ENCODE data around the gene ZNF496. TPM values are rescaled to one million over a fixed set of nuclear protein-coding genes. Genes with fewer than 3 reads are reported as not detected.

Gene ZNF496
- total RNA-seq, 4 donors from 2014 or later: 34.2 to 47.4 (median 39.7) TPM

DNA sequence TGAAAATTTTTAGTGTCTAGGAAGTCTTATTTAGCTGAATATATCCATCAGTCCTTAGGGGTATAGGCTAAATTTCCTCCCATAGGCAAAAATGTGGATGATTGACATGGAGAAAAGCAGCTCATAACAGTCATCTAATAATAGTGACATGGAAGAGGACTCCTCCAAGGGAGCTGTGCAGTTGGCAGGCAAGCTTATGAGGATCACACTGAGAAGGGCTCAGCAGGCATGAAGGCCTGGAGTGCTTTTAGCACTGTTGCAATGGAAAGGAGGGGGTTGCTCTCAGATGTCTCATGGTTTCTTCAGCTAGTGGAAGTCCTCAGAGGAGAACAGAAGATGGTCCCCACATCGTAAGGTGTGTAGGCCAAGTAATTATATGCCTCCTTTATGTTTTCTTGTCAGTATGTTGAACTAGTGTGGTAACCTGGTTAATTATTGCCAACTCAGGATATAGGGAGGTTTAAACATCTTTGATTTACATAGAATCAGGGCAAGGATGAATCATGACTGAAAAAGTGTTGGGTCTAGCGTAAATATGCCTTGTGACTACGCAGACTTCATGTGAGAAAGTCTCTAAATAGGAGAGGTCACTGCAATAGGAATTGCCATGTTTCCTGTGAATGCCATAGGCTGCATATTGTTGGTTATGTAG, 56.9 kb downstream of the ZNF496 start:
- DNase-seq (no peak), ATAC-seq (no peak)
- Histone ChIP-seq H3K27me3 (no peaks in the 10 kb centered on the region), H3K4me3 (no peak overlapping the region), H3K9me3 (no peaks in the 10 kb centered on the region), H3K36me3 (no peaks in the 10 kb centered on the region), H3K4me1 (no peaks in the 10 kb centered on the region), H3K27ac (no peak overlapping the region)
- no peak for TF ChIP-seq POLR2A (IDR thresholded peaks at IDR 0.05)
- TF ChIP-seq, protein P1, sequence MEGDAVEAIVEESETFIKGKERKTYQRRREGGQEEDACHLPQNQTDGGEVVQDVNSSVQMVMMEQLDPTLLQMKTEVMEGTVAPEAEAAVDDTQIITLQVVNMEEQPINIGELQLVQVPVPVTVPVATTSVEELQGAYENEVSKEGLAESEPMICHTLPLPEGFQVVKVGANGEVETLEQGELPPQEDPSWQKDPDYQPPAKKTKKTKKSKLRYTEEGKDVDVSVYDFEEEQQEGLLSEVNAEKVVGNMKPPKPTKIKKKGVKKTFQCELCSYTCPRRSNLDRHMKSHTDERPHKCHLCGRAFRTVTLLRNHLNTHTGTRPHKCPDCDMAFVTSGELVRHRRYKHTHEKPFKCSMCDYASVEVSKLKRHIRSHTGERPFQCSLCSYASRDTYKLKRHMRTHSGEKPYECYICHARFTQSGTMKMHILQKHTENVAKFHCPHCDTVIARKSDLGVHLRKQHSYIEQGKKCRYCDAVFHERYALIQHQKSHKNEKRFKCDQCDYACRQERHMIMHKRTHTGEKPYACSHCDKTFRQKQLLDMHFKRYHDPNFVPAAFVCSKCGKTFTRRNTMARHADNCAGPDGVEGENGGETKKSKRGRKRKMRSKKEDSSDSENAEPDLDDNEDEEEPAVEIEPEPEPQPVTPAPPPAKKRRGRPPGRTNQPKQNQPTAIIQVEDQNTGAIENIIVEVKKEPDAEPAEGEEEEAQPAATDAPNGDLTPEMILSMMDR (IDR thresholded peaks at IDR 0.05 in 4 of 5, conservative IDR thresholded peaks at IDR 0.05 in 1 of 5): no peak
- intact Hi-C loops (cut with DNase I; ENCODE audit: low total_unique reads): no loop called here
- in situ Hi-C loops (cut with MboI; ENCODE audit: low sequenced_read_pairs in 4 of 4): no loop called here

GRCh38 chr1:247273013-247273412, 58.7 kb downstream of the ZNF496 start:
- Histone ChIP-seq H3K9me3 (no peaks in the 10 kb centered on the region), H3K27me3 (no peaks in the 10 kb centered on the region), H3K4me3 (no peak overlapping the region), H3K27ac (no peak overlapping the region), H3K36me3 (no peaks in the 10 kb centered on the region), H3K4me1 (no peaks in the 10 kb centered on the region)
- ATAC-seq: no peak
- TF ChIP-seq, protein P1 (IDR thresholded peaks at IDR 0.05 in 4 of 5, conservative IDR thresholded peaks at IDR 0.05 in 1 of 5): no peak
- TF ChIP-seq POLR2A (IDR thresholded peaks at IDR 0.05): no peak
- intact Hi-C loops (cut with DNase I; ENCODE audit: low total_unique reads): no loop called here
- in situ Hi-C loops (cut with MboI; ENCODE audit: low sequenced_read_pairs in 4 of 4): no loop called here
- no peak for DNase-seq

- intact Hi-C loops (cut with DNase I; ENCODE audit: low total_unique reads): no loop called here
- H3K9me3 ChIP-seq: no peaks in the 10 kb centered on the region
- no peak overlapping the region for H3K4me3 ChIP-seq
Measured at GRCh38 chr1:247270003-247270402, 61.7 kb downstream of the ZNF496 start.

GRCh38 chr1:247269133-247269532, 62.5 kb downstream of the ZNF496 start:
- Histone ChIP-seq H3K27me3 (no peaks in the 10 kb centered on the region), H3K4me3 (no peak overlapping the region), H3K9me3 (no peaks in the 10 kb centered on the region), H3K36me3 (no peaks in the 10 kb centered on the region), H3K4me1 (no peaks in the 10 kb centered on the region), H3K27ac (no peak overlapping the region)
- TF ChIP-seq, protein P1 (IDR thresholded peaks at IDR 0.05 in 4 of 5, conservative IDR thresholded peaks at IDR 0.05 in 1 of 5): no peak
- no peak for TF ChIP-seq POLR2A (IDR thresholded peaks at IDR 0.05)
- intact Hi-C loops (cut with DNase I; ENCODE audit: low total_unique reads) (no loop called here), in situ Hi-C loops (cut with MboI; ENCODE audit: low sequenced_read_pairs in 4 of 4) (no loop called here)
- ATAC-seq: no peak
- DNase-seq: no peak

More at GRCh38 chr1:247270003-247270402, 61.7 kb downstream of the ZNF496 start:
- DNase-seq (no peak), ATAC-seq (no peak)
- no peak overlapping the region for H3K27ac ChIP-seq
- in situ Hi-C loops (cut with MboI; ENCODE audit: low sequenced_read_pairs in 4 of 4): no loop called here
- H3K4me1 ChIP-seq: no peaks in the 10 kb centered on the region
- no peaks in the 10 kb centered on the region for H3K27me3 ChIP-seq
- TF ChIP-seq POLR2A (IDR thresholded peaks at IDR 0.05): no peak
- TF ChIP-seq, protein P1 (IDR thresholded peaks at IDR 0.05 in 4 of 5, conservative IDR thresholded peaks at IDR 0.05 in 1 of 5): no peak
- H3K36me3 ChIP-seq: no peaks in the 10 kb centered on the region

Data from gastrocnemius medialis (tissue), 4 donors.